A204.1 (cell line): ENCODE measurements around the gene ACER3.
"Not testable (repeated sequence)": the region's sequence is repeated elsewhere in the genome, so short reads cannot be mapped to it uniquely, and the experiment has no call there.

Experiments
- FAIRE-seq: peaks from 2 replicates; lab custom pipeline; 2012; peaks lifted over from hg19 to GRCh38; lab: Jason Lieb, UNC

Gene ACER3

GRCh38 chr11:77061258-77061657 is 200.5 kb downstream of the ACER3 start:
- not testable (repeated sequence) for FAIRE-seq

- FAIRE-seq = no peak
Measured at GRCh38 chr11:77062924-77063323, 202.2 kb downstream of the ACER3 start.

- no peak for FAIRE-seq
Measured at GRCh38 chr11:77063407-77063806, 202.7 kb downstream of the ACER3 start.

GRCh38 chr11:77063861-77064260 is 203.1 kb downstream of the ACER3 start:
- FAIRE-seq = no peak

GRCh38 chr11:77064648-77065217 is 204.0 kb downstream of the ACER3 start:
- FAIRE-seq = no peak

- FAIRE-seq = no peak
Measured at GRCh38 chr11:77065878-77066228, 205.1 kb downstream of the ACER3 start.

- FAIRE-seq = no peak
Measured at GRCh38 chr11:77066229-77067042, 205.7 kb downstream of the ACER3 start, which contains the start of gene CAPN5. Gene CAPN5 (plus strand): TSS chr11:77066971. CDS start chr11:77084887, 17,916 bp downstream.

GRCh38 chr11:77067861-77068443 is 207.2 kb downstream of the ACER3 start:
- FAIRE-seq = no peak

- FAIRE-seq = no peak
Measured at GRCh38 chr11:77068457-77069335, 208.0 kb downstream of the ACER3 start.

GRCh38 chr11:77069336-77069968 is 208.7 kb downstream of the ACER3 start:
- FAIRE-seq = no peak

GRCh38 chr11:77069969-77070582 is 209.4 kb downstream of the ACER3 start:
- no peak for FAIRE-seq

GRCh38 chr11:77071077-77071476 is 210.4 kb downstream of the ACER3 start:
- no peak for FAIRE-seq

GRCh38 chr11:77071671-77072605 is 211.2 kb downstream of the ACER3 start:
- no peak for FAIRE-seq

GRCh38 chr11:77072851-77073327 is 212.2 kb downstream of the ACER3 start:
- no peak for FAIRE-seq

GRCh38 chr11:77073328-77074001 is 212.7 kb downstream of the ACER3 start:
- no peak for FAIRE-seq

- FAIRE-seq = no peak
Measured at GRCh38 chr11:77074205-77074604, 213.5 kb downstream of the ACER3 start.

- no peak for FAIRE-seq
Measured at GRCh38 chr11:77074626-77075221, 214.0 kb downstream of the ACER3 start.

GRCh38 chr11:77075425-77075905 is 214.7 kb downstream of the ACER3 start:
- FAIRE-seq = no peak
